ENCODE data around the gene PWWP2B.

PWWP2B gene

GRCh38 chr10:132441818-132442524 lies 45.0 kb downstream of the PWWP2B start:
- TF ChIP-seq CTCF (conservative IDR thresholded peaks at IDR 0.05) = no peak
- TF ChIP-seq ZFX (IDR thresholded peaks at IDR 0.05) = no peak
- no peak overlapping the region for H3K27ac ChIP-seq

- H3K27ac ChIP-seq = no peak overlapping the region
- TF ChIP-seq CTCF (conservative IDR thresholded peaks at IDR 0.05) = no peak
- no peak for TF ChIP-seq ZFX (IDR thresholded peaks at IDR 0.05)
Measured at GRCh38 chr10:132442636-132443035, 45.6 kb downstream of the PWWP2B start.

- TF ChIP-seq ZFX (IDR thresholded peaks at IDR 0.05) (no peak), CTCF (conservative IDR thresholded peaks at IDR 0.05) (no peak)
- H3K27ac ChIP-seq = no peak overlapping the region
Measured at GRCh38 chr10:132443605-132443982, 46.6 kb downstream of the PWWP2B start.

- TF ChIP-seq ZFX (IDR thresholded peaks at IDR 0.05) = no peak
- TF ChIP-seq CTCF (conservative IDR thresholded peaks at IDR 0.05) = no peak
- H3K27ac ChIP-seq = peak overlapping the region; percentile 74
Measured at GRCh38 chr10:132443983-132444876, 47.2 kb downstream of the PWWP2B start.

DNA sequence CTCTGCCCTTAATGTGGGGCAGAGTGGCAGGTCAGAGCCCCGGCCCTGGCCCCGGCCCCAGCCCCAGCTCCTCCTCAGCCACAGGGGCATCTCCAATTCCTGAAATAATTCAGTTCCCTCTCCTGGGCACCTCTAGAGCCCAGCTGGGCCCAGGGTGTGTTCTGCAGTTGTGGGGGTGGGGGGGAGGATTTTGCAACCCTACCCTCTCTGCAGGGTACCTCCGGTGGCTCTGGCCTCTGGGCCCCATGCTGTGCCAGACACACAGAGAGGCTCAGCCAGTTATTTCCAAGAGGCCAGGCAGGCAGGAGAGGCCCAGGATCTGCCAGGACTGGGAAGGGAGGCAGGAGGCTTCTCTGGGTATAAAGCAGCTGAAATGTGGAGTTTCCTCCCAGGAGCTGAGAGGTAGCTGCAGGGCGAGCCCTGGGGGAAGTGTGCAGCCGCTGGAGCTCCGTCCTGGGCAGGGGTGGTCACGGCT lies 47.9 kb downstream of the PWWP2B start:
- H3K27ac ChIP-seq = peak overlapping the region; percentile 74

GRCh38 chr10:132445516-132446194 lies 48.7 kb downstream of the PWWP2B start:
- TF ChIP-seq ZFX (IDR thresholded peaks at IDR 0.05) = no peak
- TF ChIP-seq CTCF (conservative IDR thresholded peaks at IDR 0.05) = no peak
- peak overlapping the region; percentile 74 for H3K27ac ChIP-seq

More for the DNA sequence above, 47.9 kb downstream of the PWWP2B start:
- no peak for TF ChIP-seq CTCF (conservative IDR thresholded peaks at IDR 0.05)
- no peak for TF ChIP-seq ZFX (IDR thresholded peaks at IDR 0.05)
